SK-N-SH (cell line): ENCODE data around the gene PIK3R1. TPM values are rescaled to one million over a fixed set of nuclear protein-coding genes. Genes with fewer than 3 reads are reported as not detected.

Experiments used
- CTCF ChIA-PET: fragments of 300-600, 350-600 bp; formaldehyde crosslinking; extraction: SDS; loops from one replicate; lab custom pipeline; 2021; lab: Yijun Ruan, JAX
- POLR2A ChIA-PET: fragments of 350-600 bp; sonication (Branson Sonifier 250); formaldehyde crosslinking; extraction: SDS; loops from one replicate; lab custom pipeline; 2020; ENCODE audit warnings: antibody characterized with exemption, inconsistent platforms; lab: Yijun Ruan, JAX
- DNase-seq: peaks from one replicate; pipeline ENCODE4 v3.0.0; 2012
- H2AFZ ChIP-seq: fragments of 200-600 bp; sonication (generic); 2 replicates; pipeline ENCODE4 v1.8.1; 2016; ENCODE audit warnings: antibody characterized with exemption, mild to moderate bottlenecking, low read depth
- H3F3A ChIP-seq: fragments of 200-600 bp; sonication (generic); replicated peaks from 2 replicates; pipeline ENCODE3; 2016; ENCODE audit warnings: antibody characterized with exemption, mild to moderate bottlenecking; ENCODE audit not compliant: insufficient read depth
- H3K27ac ChIP-seq, 2 experiments: fragments of 200-500 bp in 1 of 2; fragments of 200-600 bp in 1 of 2; sonication (Bioruptor generic) in 1 of 2; sonication (generic), shearing (Covaris generic) in 1 of 2; 2 replicates each; pipeline versions ENCODE4 v1.5.1 to v1.6.1; 2014 to 2016; ENCODE audit warnings: low read depth in 2 of 2, inconsistent platforms in 1 of 2, low read length in 1 of 2, mild to moderate bottlenecking in 1 of 2, mixed read lengths in 1 of 2
- H3K27me3 ChIP-seq: fragments of 200-600 bp; sonication (generic), shearing (Covaris generic); 2 replicates; pipeline ENCODE4 v1.6.1; 2016; ENCODE audit warnings: mixed run types; ENCODE audit not compliant: insufficient read depth
- H3K36me3 ChIP-seq, 2 experiments: fragments of 200-500 bp in 1 of 2; fragments of 200-600 bp in 1 of 2; sonication (Bioruptor generic) in 1 of 2; sonication (generic) in 1 of 2; replicated peaks in 1 of 2; 2 replicates each; pipeline versions ENCODE3 to v1.5.1; 2014 to 2016; ENCODE audit warnings: low read length in 1 of 2, mild to moderate bottlenecking in 1 of 2; ENCODE audit not compliant: insufficient read depth in 2 of 2, control insufficient read depth in 1 of 2
- H3K4me1 ChIP-seq, 2 experiments: fragments of 200-500 bp in 1 of 2; fragments of 200-600 bp in 1 of 2; sonication (Bioruptor generic) in 1 of 2; sonication (generic), shearing (Covaris generic) in 1 of 2; 2 replicates each; pipeline versions ENCODE4 v1.5.1 to v1.6.1; 2014 to 2016; ENCODE audit warnings: low read depth in 1 of 2, low read length in 1 of 2, mixed run types in 1 of 2; ENCODE audit not compliant: insufficient read depth in 2 of 2, control insufficient read depth in 1 of 2
- H3K4me2 ChIP-seq: fragments of 200-600 bp; sonication (generic), shearing (Covaris generic); 2 replicates; pipeline ENCODE4 v1.6.1; 2017; ENCODE audit warnings: mixed run types
- H3K4me3 ChIP-seq, 2 experiments: fragments of 200-500 bp in 1 of 2; fragments of 200-600 bp in 1 of 2; sonication (Bioruptor generic) in 1 of 2; sonication (generic), shearing (Covaris generic) in 1 of 2; 2 replicates each; pipeline versions ENCODE4 v1.5.1 to v1.8.1; 2014 to 2016; ENCODE audit warnings: low read depth in 2 of 2, inconsistent platforms in 1 of 2, low read length in 1 of 2, mild to moderate bottlenecking in 1 of 2, mixed read lengths in 1 of 2, moderate library complexity in 1 of 2
- H3K79me2 ChIP-seq: fragments of 200-600 bp; sonication (generic); 2 replicates; pipeline ENCODE4 v1.8.1; 2017; ENCODE audit warnings: mild to moderate bottlenecking; ENCODE audit not compliant: insufficient read depth
- H3K9ac ChIP-seq: fragments of 200-600 bp; sonication (generic); 2 replicates; pipeline ENCODE4 v1.6.1; 2017; ENCODE audit warnings: mixed run types
- H3K9me2 ChIP-seq: fragments of 200-600 bp; sonication (generic); 2 replicates; pipeline ENCODE4 v1.6.1; 2017; ENCODE audit warnings: mixed run types
- H3K9me3 ChIP-seq: fragments of 200-600 bp; sonication (generic); 2 replicates; pipeline ENCODE4 v1.6.1; 2017; ENCODE audit warnings: mixed run types, mild to moderate bottlenecking, moderate library complexity
- H4K20me1 ChIP-seq: fragments of 200-600 bp; sonication (generic); 2 replicates; pipeline ENCODE4 v1.6.1; 2017; ENCODE audit warnings: mild to moderate bottlenecking, mixed run types; ENCODE audit not compliant: insufficient read depth
- ELF1 ChIP-seq: IDR thresholded peaks from 2 replicates; pipeline ENCODE4 v1.4.0; 2012
- EP300 ChIP-seq, 2 experiments: IDR thresholded peaks; 2 replicates each; pipeline versions ENCODE4 v1.4.0 to v1.6.1; 2012; ENCODE audit warnings: borderline replicate concordance in 1 of 2, low read depth in 1 of 2, low read length in 1 of 2
- EZH2phosphoT487 ChIP-seq: fragments of 200-600 bp; sonication (generic); IDR thresholded peaks from 2 replicates; pipeline ENCODE4 v1.6.1; 2017; ENCODE audit warnings: low read depth, mixed run types, mild to moderate bottlenecking, antibody characterized with exemption, moderate library complexity, borderline replicate concordance
- FOSL2 ChIP-seq: IDR thresholded peaks from 2 replicates; pipeline ENCODE4 v1.4.0; 2012; ENCODE audit warnings: low read depth, mild to moderate bottlenecking, moderate library complexity, borderline replicate concordance
- GABPA ChIP-seq: IDR thresholded peaks from 2 replicates; pipeline ENCODE4 v1.4.0; 2012; ENCODE audit warnings: low read depth, mild to moderate bottlenecking
- JUND ChIP-seq: IDR thresholded peaks from 2 replicates; pipeline ENCODE4 v1.4.0; 2012
- MAX ChIP-seq: IDR thresholded peaks from 2 replicates; pipeline ENCODE4 v1.4.0; 2012; ENCODE audit warnings: low read depth
- MEF2A ChIP-seq: IDR thresholded peaks from 2 replicates; pipeline ENCODE4 v1.4.0; 2012; ENCODE audit warnings: low read depth, borderline replicate concordance
- MXI1 ChIP-seq: IDR thresholded peaks from 2 replicates; pipeline ENCODE4 v1.6.1; 2012; ENCODE audit warnings: mild to moderate bottlenecking, low read depth, low read length, improper control_type of control experiment
- NFIC ChIP-seq: IDR thresholded peaks from 2 replicates; pipeline ENCODE4 v1.4.0; 2012; ENCODE audit warnings: borderline replicate concordance
- POLR2AphosphoS5 ChIP-seq: IDR thresholded peaks from 2 replicates; pipeline ENCODE4 v1.6.1; 2012; ENCODE audit warnings: low read depth, low read length
- RAD21 ChIP-seq: IDR thresholded peaks from 2 replicates; pipeline ENCODE4 v1.6.1; 2012; ENCODE audit warnings: mild to moderate bottlenecking, low read length
- RCOR1 ChIP-seq: fragments of 150-350 bp; IDR thresholded peaks from 2 replicates; pipeline ENCODE4 v1.6.1; 2017; ENCODE audit warnings: antibody characterized with exemption, low read length
- REST ChIP-seq: IDR thresholded peaks from 2 replicates; pipeline ENCODE4 v1.6.1; 2012; ENCODE audit warnings: mild to moderate bottlenecking, low read depth, low read length, moderate library complexity
- RXRA ChIP-seq: IDR thresholded peaks from 2 replicates; pipeline ENCODE4 v1.4.0; 2012; ENCODE audit warnings: low read depth, mild to moderate bottlenecking, borderline replicate concordance
- TAF1 ChIP-seq: IDR thresholded peaks from 2 replicates; pipeline ENCODE4 v1.6.1; 2012; ENCODE audit warnings: low read depth, mild to moderate bottlenecking, low read length, moderate library complexity, borderline replicate concordance
- USF1 ChIP-seq: IDR thresholded peaks from 2 replicates; pipeline ENCODE4 v1.4.0; 2012; ENCODE audit warnings: low read depth, borderline replicate concordance
- polyA plus RNA-seq, 3 experiments: library from polyadenylated mRNA; depleted of rRNA; stranded (reverse); fragments of >200 nt; gene quantifications; 2 replicates each; pipeline ENCODE4 v1.2.3, GENCODE V29; 2012
- TF ChIP-seq, protein P1 (sequence below): fragments of 150-350 bp; IDR thresholded peaks from 2 replicates; pipeline ENCODE4 v1.6.1; 2016; ENCODE audit warnings: mild to moderate bottlenecking, low read depth, low read length
- TF ChIP-seq, protein P2 (sequence below): IDR thresholded peaks from 2 replicates; pipeline ENCODE4 v1.4.0; 2012; ENCODE audit warnings: low read depth, borderline replicate concordance
- TF ChIP-seq, protein P3 (sequence below): fragments of 200-600 bp; sonication (generic); IDR thresholded peaks from 2 replicates; pipeline ENCODE4 v1.6.1; 2017; ENCODE audit warnings: antibody characterized with exemption, mild to moderate bottlenecking, moderate library complexity

PIK3R1 gene
- polyA plus RNA-seq, 1 of the 3 experiments (the other 2 are of a cell fraction) = 2.0 TPM

- Histone ChIP-seq H3K79me2 (peaks cover 51% of the 10 kb centered on the region), H4K20me1 (peaks cover 21% of the 10 kb centered on the region), H3K9me3 (no peaks in the 10 kb centered on the region), H3F3A (no peaks in the 10 kb centered on the region), H3K36me3 (peaks cover 25 to 27% of the 10 kb centered on the region in 2 experiments)
- CTCF ChIA-PET = interaction anchor here (1.7 to 2.6 kb wide), 3 partner anchors 23 to 978 kb away, joined by 3 to 12 read pairs (median 5); no protein-coding TSS in a partner anchor
- TF ChIP-seq REST (no peak), JUND (no peak), TAF1 (no peak), EP300 (IDR thresholded peaks at IDR 0.05; ENCODE audit: borderline replicate concordance in 1 of 2, low read depth in 1 of 2, low read length in 1 of 2) (no peak), MAX (no peak), FOSL2 (no peak), RCOR1 (no peak), RXRA (no peak), EZH2phosphoT487 (no peak), RAD21 (no peak), ELF1 (no peak), MXI1 (no peak), MEF2A (no peak), USF1 (no peak), POLR2AphosphoS5 (no peak), NFIC (no peak), GABPA (no peak)
- TF ChIP-seq, protein P1, sequence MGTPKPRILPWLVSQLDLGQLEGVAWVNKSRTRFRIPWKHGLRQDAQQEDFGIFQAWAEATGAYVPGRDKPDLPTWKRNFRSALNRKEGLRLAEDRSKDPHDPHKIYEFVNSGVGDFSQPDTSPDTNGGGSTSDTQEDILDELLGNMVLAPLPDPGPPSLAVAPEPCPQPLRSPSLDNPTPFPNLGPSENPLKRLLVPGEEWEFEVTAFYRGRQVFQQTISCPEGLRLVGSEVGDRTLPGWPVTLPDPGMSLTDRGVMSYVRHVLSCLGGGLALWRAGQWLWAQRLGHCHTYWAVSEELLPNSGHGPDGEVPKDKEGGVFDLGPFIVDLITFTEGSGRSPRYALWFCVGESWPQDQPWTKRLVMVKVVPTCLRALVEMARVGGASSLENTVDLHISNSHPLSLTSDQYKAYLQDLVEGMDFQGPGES = no peak
- TF ChIP-seq, protein P2, sequence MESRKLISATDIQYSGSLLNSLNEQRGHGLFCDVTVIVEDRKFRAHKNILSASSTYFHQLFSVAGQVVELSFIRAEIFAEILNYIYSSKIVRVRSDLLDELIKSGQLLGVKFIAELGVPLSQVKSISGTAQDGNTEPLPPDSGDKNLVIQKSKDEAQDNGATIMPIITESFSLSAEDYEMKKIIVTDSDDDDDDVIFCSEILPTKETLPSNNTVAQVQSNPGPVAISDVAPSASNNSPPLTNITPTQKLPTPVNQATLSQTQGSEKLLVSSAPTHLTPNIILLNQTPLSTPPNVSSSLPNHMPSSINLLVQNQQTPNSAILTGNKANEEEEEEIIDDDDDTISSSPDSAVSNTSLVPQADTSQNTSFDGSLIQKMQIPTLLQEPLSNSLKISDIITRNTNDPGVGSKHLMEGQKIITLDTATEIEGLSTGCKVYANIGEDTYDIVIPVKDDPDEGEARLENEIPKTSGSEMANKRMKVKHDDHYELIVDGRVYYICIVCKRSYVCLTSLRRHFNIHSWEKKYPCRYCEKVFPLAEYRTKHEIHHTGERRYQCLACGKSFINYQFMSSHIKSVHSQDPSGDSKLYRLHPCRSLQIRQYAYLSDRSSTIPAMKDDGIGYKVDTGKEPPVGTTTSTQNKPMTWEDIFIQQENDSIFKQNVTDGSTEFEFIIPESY = no peak
- TF ChIP-seq, protein P3, sequence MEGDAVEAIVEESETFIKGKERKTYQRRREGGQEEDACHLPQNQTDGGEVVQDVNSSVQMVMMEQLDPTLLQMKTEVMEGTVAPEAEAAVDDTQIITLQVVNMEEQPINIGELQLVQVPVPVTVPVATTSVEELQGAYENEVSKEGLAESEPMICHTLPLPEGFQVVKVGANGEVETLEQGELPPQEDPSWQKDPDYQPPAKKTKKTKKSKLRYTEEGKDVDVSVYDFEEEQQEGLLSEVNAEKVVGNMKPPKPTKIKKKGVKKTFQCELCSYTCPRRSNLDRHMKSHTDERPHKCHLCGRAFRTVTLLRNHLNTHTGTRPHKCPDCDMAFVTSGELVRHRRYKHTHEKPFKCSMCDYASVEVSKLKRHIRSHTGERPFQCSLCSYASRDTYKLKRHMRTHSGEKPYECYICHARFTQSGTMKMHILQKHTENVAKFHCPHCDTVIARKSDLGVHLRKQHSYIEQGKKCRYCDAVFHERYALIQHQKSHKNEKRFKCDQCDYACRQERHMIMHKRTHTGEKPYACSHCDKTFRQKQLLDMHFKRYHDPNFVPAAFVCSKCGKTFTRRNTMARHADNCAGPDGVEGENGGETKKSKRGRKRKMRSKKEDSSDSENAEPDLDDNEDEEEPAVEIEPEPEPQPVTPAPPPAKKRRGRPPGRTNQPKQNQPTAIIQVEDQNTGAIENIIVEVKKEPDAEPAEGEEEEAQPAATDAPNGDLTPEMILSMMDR = no peak
- TF ChIP-seq, all 33 proteins: peak for 0
- POLR2A ChIA-PET = no interaction called here
- no peak overlapping the region for H3K27ac ChIP-seq
- H3K9me2 ChIP-seq = no peaks in the 10 kb centered on the region
- H2AFZ ChIP-seq = no peak overlapping the region
- H3K4me1 ChIP-seq = peaks cover 9 to 13% of the 10 kb centered on the region in 2 experiments; a peak in 3 of 4 replicates
- no peak overlapping the region for H3K4me3 ChIP-seq
- H3K9ac ChIP-seq = no peak overlapping the region
- no peak for DNase-seq
- H3K4me2 ChIP-seq = no peak overlapping the region
- no peaks in the 10 kb centered on the region for H3K27me3 ChIP-seq
These were observed 8.3 kb downstream of the PIK3R1 start for GRCh38 chr5:68223904-68224303.
